Hair follicular keratinocyte (primary cell): Measurements from ENCODE around the gene ASCL3. TPM values are rescaled to one million over a fixed set of nuclear protein-coding genes. Genes with fewer than 3 reads are reported as not detected.

Source experiments
- total RNA-seq: library from RNA; depleted of rRNA; stranded (reverse); fragments of >200 nt; gene quantifications from 2 replicates; pipeline ENCODE4 v1.2.3, GENCODE V29; 2015

ASCL3 gene, protein sequence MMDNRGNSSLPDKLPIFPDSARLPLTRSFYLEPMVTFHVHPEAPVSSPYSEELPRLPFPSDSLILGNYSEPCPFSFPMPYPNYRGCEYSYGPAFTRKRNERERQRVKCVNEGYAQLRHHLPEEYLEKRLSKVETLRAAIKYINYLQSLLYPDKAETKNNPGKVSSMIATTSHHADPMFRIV
- total RNA-seq: not detected in 2 replicates

DNA sequence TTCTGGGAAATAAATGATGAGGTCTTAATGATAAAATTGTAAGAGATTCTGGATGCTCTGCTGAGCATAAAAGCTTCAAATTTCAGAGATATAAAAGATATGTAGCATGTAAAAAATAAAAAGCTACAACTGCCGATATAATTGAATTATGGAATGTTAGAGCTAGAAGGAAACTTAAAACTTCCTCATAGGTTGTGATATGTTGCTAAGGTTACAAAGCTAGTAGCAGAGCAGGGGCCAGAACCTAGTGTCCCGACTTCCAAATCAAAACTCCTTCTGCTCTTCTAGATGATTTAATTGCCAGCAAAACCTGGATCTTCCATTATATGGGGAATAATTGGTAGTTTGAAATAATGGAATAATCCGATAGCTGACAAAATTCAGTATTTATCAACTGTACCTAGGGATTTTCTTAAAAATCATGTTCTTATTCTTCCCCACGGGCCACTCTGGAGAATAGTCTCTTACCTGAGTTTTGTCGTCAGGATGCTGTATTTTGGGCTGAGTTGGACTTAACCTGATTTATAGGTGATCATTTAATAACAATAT is at the start of gene ASCL3:
Gene ASCL3 (minus strand): TSS at position 499 of the 549 bp plus-strand sequence. CDS start 4,855 bp downstream, outside the sequence.

DNA sequence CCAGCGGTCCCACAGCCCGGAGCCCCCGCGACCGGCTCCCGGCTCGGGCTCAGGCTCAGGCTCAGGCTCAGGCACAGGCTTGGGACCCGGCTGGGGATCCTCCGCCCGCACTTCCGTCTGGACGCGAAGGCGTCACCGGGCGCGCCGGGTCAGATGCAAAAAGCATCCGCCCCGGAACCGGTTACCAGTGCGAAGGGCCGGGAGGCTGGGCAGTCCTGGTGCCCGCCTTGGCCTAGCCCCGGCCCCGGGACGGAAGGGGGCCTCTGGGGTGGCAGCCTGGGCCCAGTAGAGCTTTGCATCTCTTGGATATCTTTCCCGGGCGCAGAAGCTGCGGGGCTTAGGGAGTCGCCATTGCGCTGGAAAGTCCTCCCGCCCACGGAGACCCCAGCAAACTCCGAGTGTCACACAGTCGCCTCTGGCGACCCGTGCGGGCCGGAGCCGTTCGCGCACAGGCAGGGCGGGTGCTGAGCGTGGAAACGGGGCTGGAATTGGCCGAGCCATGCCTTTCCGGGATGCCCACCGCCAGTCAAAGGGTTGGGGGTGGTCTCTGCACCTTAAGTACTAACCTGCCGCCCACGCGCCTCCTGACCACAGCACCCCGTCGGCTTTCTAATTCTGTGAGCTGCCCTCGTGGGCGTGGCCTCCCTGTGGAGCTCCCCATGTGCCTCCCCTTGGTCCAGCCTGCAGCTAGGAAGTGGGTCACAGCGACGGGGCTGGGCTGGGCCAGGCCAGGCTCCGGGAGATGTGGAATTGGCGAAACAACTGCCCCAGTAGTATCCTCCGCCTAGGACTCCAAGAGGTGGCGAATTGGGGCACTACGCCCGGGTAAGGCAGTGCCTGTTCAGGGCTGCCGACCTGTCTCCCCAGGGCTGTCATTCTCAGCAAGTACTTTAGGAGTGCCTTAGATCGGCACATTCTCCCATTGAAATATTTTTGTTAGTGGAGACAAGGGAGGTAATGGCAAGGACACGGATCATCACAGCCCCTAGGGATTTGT is 21.8 kb upstream of the ASCL3 start, which contains the start of gene TMEM9B:
Gene TMEM9B (minus strand): TSS at position 119 of the 997 bp plus-strand sequence. CDS start 129 bp downstream, outside the sequence.

DNA sequence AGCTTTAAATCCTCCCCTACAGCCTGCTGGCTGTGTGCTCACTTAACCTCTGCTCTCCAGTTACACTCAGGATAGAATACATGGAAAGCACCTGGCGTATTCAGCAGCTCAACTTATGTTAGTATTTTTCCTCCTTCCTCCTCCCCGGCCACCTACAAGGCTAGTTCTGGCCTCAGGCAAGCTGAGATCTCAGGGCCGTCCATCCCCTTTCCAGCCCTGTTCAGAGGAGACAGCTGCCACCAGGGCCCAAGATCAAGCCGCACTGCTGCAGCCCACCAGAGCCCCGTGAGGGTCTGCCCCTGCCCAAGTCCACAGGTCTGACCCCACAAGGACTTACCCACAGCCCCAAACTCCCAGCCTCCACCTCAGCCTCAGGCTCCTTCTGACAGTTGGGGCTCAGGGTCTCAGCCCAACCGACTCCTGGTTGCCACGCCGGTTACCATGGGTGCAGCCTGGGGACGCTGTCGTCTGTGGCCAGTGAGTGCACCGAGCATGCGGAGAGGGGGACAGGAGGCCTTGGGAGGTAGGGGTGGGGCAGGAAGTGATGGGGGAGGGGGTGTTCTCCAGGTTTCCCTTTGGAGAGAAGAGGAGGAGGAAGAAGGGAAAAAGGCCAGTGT is 10.1 kb downstream of the ASCL3 start, which contains the start of gene C11orf16:
Gene C11orf16 (minus strand): TSS at position 384 of the 617 bp plus-strand sequence. CDS start 639 bp downstream, outside the sequence.

DNA sequence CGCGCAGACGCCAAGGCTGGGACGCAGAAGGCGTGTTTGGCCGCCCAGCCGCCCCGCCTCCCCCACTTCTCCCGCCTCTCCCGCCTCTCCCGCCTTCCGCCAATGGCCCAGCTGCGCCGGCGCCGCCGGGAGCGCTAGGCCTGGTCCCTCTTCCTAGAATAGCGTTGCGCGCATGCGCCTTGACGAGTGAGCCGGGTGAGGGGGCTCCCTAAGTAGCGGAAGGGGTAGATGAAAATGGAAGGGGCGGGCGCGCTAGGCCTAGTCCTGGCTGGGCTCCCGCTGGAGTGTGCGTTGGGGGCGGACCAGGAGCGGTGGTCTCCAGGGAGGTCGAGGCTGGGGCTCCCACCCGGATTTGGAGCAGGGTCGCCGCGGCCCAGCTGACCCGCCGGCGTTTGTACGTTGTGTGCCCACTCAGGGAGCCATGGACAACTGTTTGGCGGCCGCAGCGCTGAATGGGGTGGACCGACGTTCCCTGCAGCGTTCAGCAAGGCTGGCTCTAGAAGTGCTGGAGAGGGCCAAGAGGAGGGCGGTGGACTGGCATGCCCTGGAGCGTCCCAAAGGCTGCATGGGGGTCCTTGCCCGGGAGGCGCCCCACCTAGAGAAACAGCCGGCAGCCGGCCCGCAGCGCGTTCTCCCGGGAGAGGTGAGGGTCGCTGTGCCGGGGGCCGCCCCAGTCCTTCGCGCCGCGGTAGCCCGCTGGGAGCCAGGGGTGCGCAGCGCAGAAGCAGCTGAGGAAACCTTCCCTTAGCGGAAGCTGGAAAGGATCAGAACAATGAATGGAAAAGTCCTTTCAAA is 31.6 kb downstream of the ASCL3 start, which contains the start of gene AKIP1:
Gene AKIP1 (plus strand): TSS at position 161 of the 795 bp plus-strand sequence. CDS start 261 bp downstream, at position 422.

Other genes with a start within 250 kb of the ASCL3 start
- 57.9 and 61.1 TPM in 2 replicates for gene AKIP1, start 31.8 kb downstream of the ASCL3 start, total RNA-seq
- not detected in 2 replicates for gene C11orf16, start 10.1 kb downstream of the ASCL3 start, total RNA-seq
- 39.1 and 47.4 TPM in 2 replicates for gene TMEM9B, start 21.4 kb upstream of the ASCL3 start, total RNA-seq
- gene NRIP3, start 61.0 kb upstream of the ASCL3 start, total RNA-seq: 1.7 and 1.8 TPM in 2 replicates
- gene SCUBE2, start 148.6 kb upstream of the ASCL3 start, total RNA-seq: 0.34 and 1.3 TPM in 2 replicates